A673 (cell line): Measurements from ENCODE around the gene CCDC136. TPM values are rescaled to one million over a fixed set of nuclear protein-coding genes. Genes with fewer than 3 reads are reported as not detected.

Experiments
- BruUV-seq: library from RNA; stranded (reverse); fragments of 400-500 nt; replicated peaks from 2 replicates; lab custom pipeline; 2021; lab: Mats Ljungman, UMichigan
- CTCF ChIA-PET: fragments of 300-600 bp; sonication (Branson Sonifier 250); formaldehyde crosslinking; loops from one replicate; lab custom pipeline; 2022; ENCODE audit warnings: antibody characterized with exemption; lab: Charles Lee
- POLR2A ChIA-PET: fragments of 300-600 bp; sonication (Branson Sonifier 250); formaldehyde crosslinking; loops from one replicate; lab custom pipeline; 2022; ENCODE audit warnings: antibody characterized with exemption; ENCODE audit not compliant: low non-redundant PET; lab: Charles Lee
- DNase-seq: peaks from one replicate; pipeline ENCODE4 v3.0.0-alpha.2; 2015; ENCODE audit warnings: low spot score
- H3K27ac ChIP-seq: fragments of 200-600 bp; sonication (generic); 2 replicates; pipeline ENCODE4 v1.5.1; 2016; ENCODE audit warnings: mixed run types, low read depth, mild to moderate bottlenecking, mixed read lengths, antibody characterized with exemption, low read length; ENCODE audit not compliant: poor library complexity, severe bottlenecking
- H3K27me3 ChIP-seq: fragments of 200-600 bp; sonication (generic); replicated peaks from 2 replicates; pipeline ENCODE4 v1.6.1; 2017; ENCODE audit warnings: mixed run types, low read depth, mild to moderate bottlenecking, mixed read lengths, antibody characterized with exemption, low read length; ENCODE audit not compliant: insufficient read depth, poor library complexity
- H3K36me3 ChIP-seq: fragments of 200-600 bp; sonication (generic); 2 replicates; pipeline ENCODE4 v1.6.1; 2016; ENCODE audit warnings: mixed run types, mild to moderate bottlenecking, mixed read lengths, antibody characterized with exemption, low read length; ENCODE audit not compliant: insufficient read depth, poor library complexity, severe bottlenecking
- H3K4me1 ChIP-seq: fragments of 200-600 bp; sonication (generic); 2 replicates; pipeline ENCODE4 v1.6.1; 2017; ENCODE audit warnings: mixed run types, mild to moderate bottlenecking, mixed read lengths, antibody characterized with exemption, low read length; ENCODE audit not compliant: insufficient read depth, poor library complexity, severe bottlenecking
- H3K4me3 ChIP-seq: fragments of 200-600 bp; sonication (generic); 2 replicates; pipeline ENCODE4 v1.5.1; 2016; ENCODE audit warnings: low read depth, mixed run types, mild to moderate bottlenecking, mixed read lengths, low read length; ENCODE audit not compliant: poor library complexity, severe bottlenecking
- H3K9me3 ChIP-seq: fragments of 200-600 bp; sonication (generic); 2 replicates; pipeline ENCODE4 v1.6.1; 2016; ENCODE audit warnings: mixed run types, low read depth, mild to moderate bottlenecking, mixed read lengths, antibody characterized with exemption, low read length; ENCODE audit not compliant: poor library complexity, severe bottlenecking
- EZH2 ChIP-seq: fragments of 200-600 bp; sonication (generic); IDR thresholded peaks from 2 replicates; pipeline ENCODE4 v1.6.1; 2017; ENCODE audit warnings: borderline replicate concordance, low read depth, mild to moderate bottlenecking, mixed read lengths, antibody characterized with exemption, low read length; ENCODE audit not compliant: poor library complexity, severe bottlenecking
- intact Hi-C: fragments of 100-400 bp; cut with micrococcal nuclease; formaldehyde crosslinking; loops from one replicate; pipeline ENCODE4 v1.10.0; 2022; ENCODE audit not compliant: unreplicated experiment
- total RNA-seq: library from RNA; stranded (reverse); gene quantifications from 2 replicates; pipeline ENCODE4 v1.2.3, GENCODE V29; 2021
- TF ChIP-seq, protein P1 (sequence below): fragments of 300-800, 200-600 bp; sonication (generic); conservative IDR thresholded peaks from 2 replicates; pipeline ENCODE4 v1.5.1; 2017; ENCODE audit warnings: low read depth, mild to moderate bottlenecking, antibody characterized with exemption, low read length, moderate library complexity, mixed read lengths

CCDC136 gene
- total RNA-seq, 1 experiment from 2014 or later = 4.4 TPM

DNA sequence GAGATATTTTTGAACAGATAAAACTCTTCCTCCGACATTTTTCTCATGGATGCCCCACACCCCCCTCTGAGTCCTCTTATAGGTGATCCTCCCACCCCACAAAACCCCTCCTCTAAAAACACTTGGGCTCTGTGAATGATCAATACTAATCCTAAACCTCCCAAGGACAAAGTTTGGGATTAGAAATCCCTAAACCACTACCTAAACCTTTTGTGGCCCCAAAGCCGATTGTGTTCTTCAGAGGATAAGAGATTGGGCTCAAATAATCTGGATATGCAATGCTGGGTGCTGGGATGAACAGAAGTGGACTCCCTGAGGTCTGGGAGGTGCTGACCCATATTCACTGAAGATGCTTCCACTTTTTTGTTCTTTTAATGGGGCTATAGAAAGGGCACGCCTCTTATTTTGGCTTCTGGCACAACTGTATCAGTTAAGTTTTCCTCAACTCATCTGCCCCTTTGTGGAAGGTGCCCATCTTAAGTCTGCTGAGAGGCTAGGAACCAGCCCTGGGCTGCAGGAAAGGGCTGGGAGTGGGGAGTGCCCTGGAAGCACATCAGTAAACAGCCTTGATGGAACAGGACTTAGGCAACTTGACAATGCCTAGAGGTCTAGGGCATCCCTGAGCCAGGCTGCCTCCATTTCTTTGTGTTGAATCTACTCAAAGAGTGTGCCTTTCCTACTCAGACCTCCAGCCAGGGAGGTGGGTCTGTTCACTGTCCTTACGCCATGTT, 15.9 kb upstream of the CCDC136 start, which contains the start of gene OPN1SW:
OPN1SW (minus strand) TSS at position 51 of the 731 bp plus-strand sequence; CDS start at position 38, 13 bp downstream.
- Histone ChIP-seq H3K4me3 (no peak within 1 kb of the TSS), H3K9me3 (peaks cover 10% of the 10 kb centered on the region), H3K36me3 (peaks cover 11% of the 10 kb centered on the region), H3K27me3 (no peaks in the 10 kb centered on the region), H3K27ac (no peak within 1 kb of the TSS), H3K4me1 (no peaks in the 10 kb centered on the region)
- ChIA-PET CTCF (no interaction called here), POLR2A (no interaction called here)
- intact Hi-C loops = no loop called here
- DNase-seq = no peak
- no peak for TF ChIP-seq EZH2
- TF ChIP-seq, protein P1, sequence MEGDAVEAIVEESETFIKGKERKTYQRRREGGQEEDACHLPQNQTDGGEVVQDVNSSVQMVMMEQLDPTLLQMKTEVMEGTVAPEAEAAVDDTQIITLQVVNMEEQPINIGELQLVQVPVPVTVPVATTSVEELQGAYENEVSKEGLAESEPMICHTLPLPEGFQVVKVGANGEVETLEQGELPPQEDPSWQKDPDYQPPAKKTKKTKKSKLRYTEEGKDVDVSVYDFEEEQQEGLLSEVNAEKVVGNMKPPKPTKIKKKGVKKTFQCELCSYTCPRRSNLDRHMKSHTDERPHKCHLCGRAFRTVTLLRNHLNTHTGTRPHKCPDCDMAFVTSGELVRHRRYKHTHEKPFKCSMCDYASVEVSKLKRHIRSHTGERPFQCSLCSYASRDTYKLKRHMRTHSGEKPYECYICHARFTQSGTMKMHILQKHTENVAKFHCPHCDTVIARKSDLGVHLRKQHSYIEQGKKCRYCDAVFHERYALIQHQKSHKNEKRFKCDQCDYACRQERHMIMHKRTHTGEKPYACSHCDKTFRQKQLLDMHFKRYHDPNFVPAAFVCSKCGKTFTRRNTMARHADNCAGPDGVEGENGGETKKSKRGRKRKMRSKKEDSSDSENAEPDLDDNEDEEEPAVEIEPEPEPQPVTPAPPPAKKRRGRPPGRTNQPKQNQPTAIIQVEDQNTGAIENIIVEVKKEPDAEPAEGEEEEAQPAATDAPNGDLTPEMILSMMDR = no peak
- BruUV-seq = no TSS peak

GRCh38 chr7:128777156-128778123, 14.3 kb upstream of the CCDC136 start:
- POLR2A ChIA-PET = no interaction called here
- CTCF ChIA-PET = no interaction called here
- Histone ChIP-seq H3K4me1 (no peaks in the 10 kb centered on the region), H3K4me3 (no peak overlapping the region), H3K27me3 (no peaks in the 10 kb centered on the region), H3K27ac (no peak overlapping the region), H3K36me3 (no peaks in the 10 kb centered on the region), H3K9me3 (peaks cover 10% of the 10 kb centered on the region)
- intact Hi-C loops = no loop called here
- no TSS peak for BruUV-seq
- DNase-seq = no peak
- TF ChIP-seq, protein P1 = no peak
- TF ChIP-seq EZH2 = no peak

DNA sequence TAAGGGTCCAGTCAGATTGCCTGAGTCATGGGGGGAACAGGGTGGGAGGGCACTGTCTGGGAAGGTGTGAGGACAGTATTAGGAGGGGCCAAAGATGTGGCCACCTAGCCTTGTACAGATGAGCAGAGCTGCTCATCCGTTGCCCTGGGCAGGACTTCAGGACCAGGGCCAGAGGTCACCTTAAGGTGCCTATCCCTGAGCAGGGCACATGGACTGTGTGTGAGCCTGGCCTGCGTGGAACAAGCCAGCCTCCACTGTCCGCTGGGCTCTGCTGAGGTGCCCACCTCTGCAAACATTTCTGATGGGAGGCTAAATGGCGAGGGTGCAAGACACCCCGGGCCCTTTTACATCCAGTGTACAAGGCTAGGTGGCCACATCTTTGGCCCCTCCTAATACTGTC, 12.8 kb upstream of the CCDC136 start:
- DNase-seq = no peak
- ChIA-PET POLR2A (no interaction called here), CTCF (no interaction called here)
- Histone ChIP-seq H3K36me3 (no peaks in the 10 kb centered on the region), H3K4me3 (no peak overlapping the region), H3K4me1 (no peaks in the 10 kb centered on the region), H3K9me3 (peaks cover 10% of the 10 kb centered on the region), H3K27me3 (no peaks in the 10 kb centered on the region), H3K27ac (no peak overlapping the region)
- BruUV-seq = no TSS peak
- TF ChIP-seq EZH2 = no peak
- TF ChIP-seq, protein P1 = no peak
- intact Hi-C loops = no loop called here
